K562 (cell line): Measurements from ENCODE around the gene RAD21L1. TPM values are rescaled to one million over a fixed set of nuclear protein-coding genes. Genes with fewer than 3 reads are reported as not detected.

Experiments
- ATAC-seq: fragments of 200-7000 bp; cut with Tn5 transposase; 3 replicates; pipeline ENCODE4 v1.9.1; 2020; ENCODE audit warnings: moderate library complexity
- BruUV-seq: library from RNA; stranded (reverse); fragments of 400-500 nt; replicated peaks from 2 replicates; lab custom pipeline; 2021; lab: Mats Ljungman, UMichigan
- CTCF ChIA-PET: fragments of 300-600 bp; formaldehyde crosslinking; extraction: SDS; loops from one replicate; lab custom pipeline; 2021; ENCODE audit warnings: low intra/inter-chr PET ratio; lab: Yijun Ruan, JAX
- POLR2A ChIA-PET: fragments of 300-600, 350-650 bp; sonication (Branson Sonifier 250); formaldehyde crosslinking; extraction: SDS; loops from one replicate; lab custom pipeline; 2021; ENCODE audit warnings: antibody characterized with exemption, inconsistent platforms; lab: Yijun Ruan, JAX
- DNase-seq, 4 experiments: peaks; one replicate each; pipeline versions ENCODE4 v3.0.0 to v3.0.0-alpha.2; 2011 to 2018; ENCODE audit warnings: low spot score in 3 of 4, mixed read lengths in 3 of 4; ENCODE audit errors: extremely low read depth in 1 of 4
- FAIRE-seq: peaks from 2 replicates; lab custom pipeline; 2011; peaks lifted over from hg19 to GRCh38; lab: Jason Lieb, UNC
- H2AFZ ChIP-seq: 2 replicates; pipeline ENCODE4 v1.6.0; 2011; ENCODE audit warnings: low read depth, low read length, control low read depth, inconsistent platforms
- H3K27ac ChIP-seq: fragments of 200-600 bp; 3 replicates; pipeline ENCODE4 v1.8.0; 2011; ENCODE audit warnings: low read depth, mild to moderate bottlenecking, control low read depth, inconsistent platforms, low read length, moderate library complexity, mixed read lengths; ENCODE audit errors: extremely low read depth
- H3K27me3 ChIP-seq, 2 experiments: fragments of 300-600 bp in 1 of 2; 2 replicates in 1 of 2; 3 replicates in 1 of 2; pipeline versions ENCODE4 v1.6.0 to v1.8.0; 2011; ENCODE audit warnings: inconsistent platforms in 2 of 2, low read length in 2 of 2, mild to moderate bottlenecking in 1 of 2, mixed read lengths in 1 of 2, moderate library complexity in 1 of 2; ENCODE audit not compliant: control insufficient read depth in 2 of 2, insufficient read depth in 2 of 2
- H3K36me3 ChIP-seq: fragments of 300-600 bp; 3 replicates; pipeline ENCODE4 v1.8.0; 2011; ENCODE audit warnings: mild to moderate bottlenecking, low read length, inconsistent platforms; ENCODE audit not compliant: control insufficient read depth, insufficient read depth
- H3K4me1 ChIP-seq, 2 experiments: fragments of 200-600 bp in 1 of 2; replicated peaks in 1 of 2; 2 replicates in 1 of 2; 3 replicates in 1 of 2; pipeline versions ENCODE4 v1.5.1 to v1.8.0; 2011; ENCODE audit warnings: inconsistent platforms in 2 of 2, low read length in 2 of 2, mild to moderate bottlenecking in 1 of 2, mixed read lengths in 1 of 2, moderate library complexity in 1 of 2; ENCODE audit not compliant: control insufficient read depth in 2 of 2, insufficient read depth in 2 of 2
- H3K4me2 ChIP-seq: 2 replicates; pipeline ENCODE4 v1.6.1; 2011; ENCODE audit warnings: low read length, control low read depth, inconsistent platforms, mixed read lengths; ENCODE audit not compliant: insufficient read depth
- H3K4me3 ChIP-seq: fragments of 200-600 bp; sonication (generic), shearing (Covaris generic); 2 replicates; pipeline ENCODE4 v1.5.1; 2016; ENCODE audit warnings: control low read depth, inconsistent platforms
- H3K79me2 ChIP-seq: fragments of 200-600 bp; 3 replicates; pipeline ENCODE4 v1.8.0; 2011; ENCODE audit warnings: low read length, inconsistent platforms; ENCODE audit not compliant: control insufficient read depth, insufficient read depth
- H3K9ac ChIP-seq, 2 experiments: 2 replicates each; pipeline versions ENCODE4 v1.6.0 to v1.6.1; 2011; ENCODE audit warnings: low read depth in 2 of 2, low read length in 2 of 2, control low read depth in 1 of 2, inconsistent platforms in 1 of 2, mild to moderate bottlenecking in 1 of 2, mixed read lengths in 1 of 2; ENCODE audit not compliant: insufficient read depth in 1 of 2
- H3K9me1 ChIP-seq: one replicate; pipeline ENCODE4 v1.6.0; 2011; ENCODE audit warnings: inconsistent platforms, mild to moderate bottlenecking, low read length, moderate library complexity; ENCODE audit not compliant: control insufficient read depth, insufficient read depth
- H3K9me3 ChIP-seq: replicated peaks from 2 replicates; pipeline ENCODE4 v1.5.1; 2011; ENCODE audit warnings: low read depth, low read length, inconsistent platforms; ENCODE audit not compliant: control insufficient read depth, insufficient read depth
- H4K20me1 ChIP-seq: replicated peaks from 2 replicates; pipeline ENCODE4 v1.6.1; 2011; ENCODE audit warnings: low read length, inconsistent platforms, mixed read lengths; ENCODE audit not compliant: control insufficient read depth, insufficient read depth
- HOMEZ ChIP-seq: fragments of 250-450 bp; sonication (Bioruptor Pico); IDR thresholded peaks from 2 replicates; pipeline ENCODE4 v1.4.0; 2020; ENCODE audit warnings: mild to moderate bottlenecking, moderate library complexity
- KLF1 ChIP-seq: fragments of 450-650 bp; IDR thresholded peaks from 2 replicates; pipeline ENCODE4 v1.6.1; 2016; ENCODE audit warnings: missing genetic modification characterization, missing compliant biosample characterization
- MAFK ChIP-seq: IDR thresholded peaks from 2 replicates; pipeline ENCODE4 v1.6.1; 2011; ENCODE audit warnings: low read length, improper control_type of control experiment
- NFIC ChIP-seq: fragments of 450-650 bp; IDR thresholded peaks from 2 replicates; pipeline ENCODE4 v1.6.1; 2017; ENCODE audit warnings: mild to moderate bottlenecking, inconsistent platforms
- PCBP2 ChIP-seq: fragments of 200-400 bp; formaldehyde crosslinking; IDR thresholded peaks from 2 replicates; pipeline ENCODE4 v1.6.1; 2018; ENCODE audit warnings: low read length, low read depth, mild to moderate bottlenecking, moderate library complexity; ENCODE audit not compliant: poor library complexity, severe bottlenecking
- RBM34 ChIP-seq: fragments of 200-400 bp; formaldehyde crosslinking; IDR thresholded peaks from 2 replicates; pipeline ENCODE4 v1.6.1; 2018; ENCODE audit warnings: low read length, borderline replicate concordance; ENCODE audit not compliant: insufficient read depth
- SAP30 ChIP-seq: fragments of 200-600 bp; sonication (generic); IDR thresholded peaks from 2 replicates; pipeline ENCODE4 v1.6.1; 2012; ENCODE audit warnings: borderline replicate concordance, low read depth, mild to moderate bottlenecking, moderate library complexity, low read length, control low read depth, inconsistent platforms; ENCODE audit not compliant: insufficient read depth, poor library complexity, severe bottlenecking
- SMC3 ChIP-seq: conservative IDR thresholded peaks from 2 replicates; pipeline ENCODE4 v1.6.1; 2011; ENCODE audit warnings: low read depth, low read length, improper control_type of control experiment; ENCODE audit not compliant: insufficient read depth
- ZNF197 ChIP-seq: fragments of 200-800 bp; sonication (Bioruptor generic); IDR thresholded peaks from 2 replicates; pipeline ENCODE4 v1.6.1; 2016; ENCODE audit warnings: low read depth, missing genetic modification characterization, missing compliant biosample characterization
- ZNF41 ChIP-seq: fragments of 250-450 bp; sonication (Bioruptor Pico); conservative IDR thresholded peaks from 2 replicates; pipeline ENCODE4 v1.4.0; 2020; ENCODE audit warnings: mild to moderate bottlenecking
- ZNF668 ChIP-seq: fragments of 250-450 bp; sonication (Bioruptor Pico); IDR thresholded peaks from 2 replicates; pipeline ENCODE4 v1.8.0; 2022; ENCODE audit warnings: mild to moderate bottlenecking, inconsistent platforms
- WGBS: fragments of 100-300 bp; shearing (Covaris generic); methylation state at CpG from one replicate; pipeline ENCODE4 v1.1.6; 2016; ENCODE audit warnings: low coverage, mixed read lengths; ENCODE audit not compliant: insufficient coverage; ENCODE audit errors: missing lambda C conversion rate; 5-methylcytosine and 5-hydroxymethylcytosine counted together
- in situ Hi-C: fragments of 300-500 bp; cut with MboI; formaldehyde crosslinking; loops from 4 replicates; pipeline ENCODE4 v1.15.0; 2018; ENCODE audit warnings: inconsistent platforms, mixed read lengths
- intact Hi-C: fragments of 100-400 bp; cut with micrococcal nuclease; formaldehyde crosslinking; loops from 2 replicates; pipeline ENCODE4 v1.14.2; 2022
- polyA plus RNA-seq, 8 experiments: library from polyadenylated mRNA; depleted of rRNA in 4 of 8; stranded (reverse) in 5 of 8; unstranded in 3 of 8; fragments of >200 nt; fragmentation: Nextera tagmentation in 2 of 8; fragmentation: Illumina TruSeq in 1 of 8; extraction: Ambion mirVana in 2 of 8; extraction: Trizol in 1 of 8; gene quantifications; 2 replicates each; pipeline versions ENCODE4 v1.2.1 to v1.2.3, GENCODE V29; 2011 to 2014; ENCODE audit warnings: inconsistent platforms in 1 of 8, missing spikeins in 1 of 8
- total RNA-seq, 7 experiments: library from RNA; depleted of rRNA in 6 of 7; stranded (reverse); fragments of >200 nt in 6 of 7; fragmentation: Illumina TruSeq in 2 of 7; extraction: Trizol in 2 of 7; gene quantifications; 2 replicates each; pipeline versions ENCODE4 v1.2.1 to v1.2.3, GENCODE V29; 2011 to 2021; ENCODE audit warnings: low replicate concordance in 1 of 7
- TF ChIP-seq, protein P1 (sequence below), 2 experiments: fragments of 450-650 bp; formaldehyde crosslinking in 1 of 2; IDR thresholded peaks; 2 replicates each; pipeline versions ENCODE4 v1.4.0 to v1.6.1; 2014 to 2020; ENCODE audit warnings: mild to moderate bottlenecking in 2 of 2, borderline replicate concordance in 1 of 2, low read depth in 1 of 2

Gene RAD21L1
- total and polyA plus RNA-seq, 9 of the 15 experiments (the other 6 are each of a cell fraction or from before 2014, with no cell fraction given) = 0.17 to 1.7 (median 0.45) TPM; not detected in 1

DNA sequence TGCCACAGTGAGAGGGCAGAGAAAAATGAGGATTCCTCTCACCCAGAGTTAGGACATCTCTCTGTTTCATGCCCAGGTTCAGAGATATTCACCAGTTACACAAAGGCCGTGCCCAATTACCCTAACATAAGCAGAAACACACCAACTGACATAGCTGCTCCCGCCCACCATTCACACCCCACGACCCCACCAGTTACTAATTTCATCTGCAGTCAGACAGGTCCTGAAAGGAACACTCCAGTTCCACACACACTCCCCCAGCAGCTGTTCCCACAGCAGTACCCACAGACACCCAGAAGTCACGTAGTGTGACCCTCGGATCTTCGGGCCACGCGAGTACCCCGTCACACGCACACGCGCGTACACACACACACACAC, 41.6 kb upstream of the RAD21L1 start:
- H4K20me1 ChIP-seq = no peaks in the 10 kb centered on the region
- POLR2A ChIA-PET = interaction anchor here (0.6 to 1.2 kb wide), 4 partner anchors 9 to 917 kb away, joined by 3 read pairs; partner anchors contain the start of gene STK35
- H3K79me2 ChIP-seq = peaks cover 24% of the 10 kb centered on the region
- H3K9ac ChIP-seq = peak overlapping the region; percentile 61 to 85
- intact Hi-C loops = loop anchor here (2.0 to 10.0 kb wide), 2 partner anchors 65 to 369 kb away; partner anchors contain the start of gene PSMF1
- peaks cover 23% of the 10 kb centered on the region; the same call in 2 of the 3 replicates for H3K36me3 ChIP-seq
- H3K27ac ChIP-seq = peak overlapping the region; percentile 60; the same call in 2 of the 3 replicates
- peak overlapping the region; percentile 77 for H3K4me2 ChIP-seq
- no peaks in the 10 kb centered on the region for H3K9me3 ChIP-seq
- H3K27me3 ChIP-seq = no peaks in the 10 kb centered on the region
- H3K4me3 ChIP-seq = peak overlapping the region; percentile 58
- FAIRE-seq (no peak), ATAC-seq (no peak), DNase-seq (no peak)
- BruUV-seq = no TSS peak
- in situ Hi-C loops = no loop called here
- peak overlapping the region; percentile 72 for H2AFZ ChIP-seq
- H3K9me1 ChIP-seq = peaks cover 4% of the 10 kb centered on the region
- 22% methylated on average over 5 of the region's 13 CpGs for WGBS
- peaks cover 48 to 58% of the 10 kb centered on the region in 2 experiments for H3K4me1 ChIP-seq
- CTCF ChIA-PET = no interaction called here
- no peak for TF ChIP-seq HOMEZ (CRISPR knock-in tag)
- TF ChIP-seq RBM34 = no peak
- TF ChIP-seq SMC3 = no peak
- TF ChIP-seq SAP30 = no peak
- TF ChIP-seq ZNF41 = no peak
- TF ChIP-seq ZNF197 (CRISPR knock-in tag) = no peak
- TF ChIP-seq, protein P1, sequence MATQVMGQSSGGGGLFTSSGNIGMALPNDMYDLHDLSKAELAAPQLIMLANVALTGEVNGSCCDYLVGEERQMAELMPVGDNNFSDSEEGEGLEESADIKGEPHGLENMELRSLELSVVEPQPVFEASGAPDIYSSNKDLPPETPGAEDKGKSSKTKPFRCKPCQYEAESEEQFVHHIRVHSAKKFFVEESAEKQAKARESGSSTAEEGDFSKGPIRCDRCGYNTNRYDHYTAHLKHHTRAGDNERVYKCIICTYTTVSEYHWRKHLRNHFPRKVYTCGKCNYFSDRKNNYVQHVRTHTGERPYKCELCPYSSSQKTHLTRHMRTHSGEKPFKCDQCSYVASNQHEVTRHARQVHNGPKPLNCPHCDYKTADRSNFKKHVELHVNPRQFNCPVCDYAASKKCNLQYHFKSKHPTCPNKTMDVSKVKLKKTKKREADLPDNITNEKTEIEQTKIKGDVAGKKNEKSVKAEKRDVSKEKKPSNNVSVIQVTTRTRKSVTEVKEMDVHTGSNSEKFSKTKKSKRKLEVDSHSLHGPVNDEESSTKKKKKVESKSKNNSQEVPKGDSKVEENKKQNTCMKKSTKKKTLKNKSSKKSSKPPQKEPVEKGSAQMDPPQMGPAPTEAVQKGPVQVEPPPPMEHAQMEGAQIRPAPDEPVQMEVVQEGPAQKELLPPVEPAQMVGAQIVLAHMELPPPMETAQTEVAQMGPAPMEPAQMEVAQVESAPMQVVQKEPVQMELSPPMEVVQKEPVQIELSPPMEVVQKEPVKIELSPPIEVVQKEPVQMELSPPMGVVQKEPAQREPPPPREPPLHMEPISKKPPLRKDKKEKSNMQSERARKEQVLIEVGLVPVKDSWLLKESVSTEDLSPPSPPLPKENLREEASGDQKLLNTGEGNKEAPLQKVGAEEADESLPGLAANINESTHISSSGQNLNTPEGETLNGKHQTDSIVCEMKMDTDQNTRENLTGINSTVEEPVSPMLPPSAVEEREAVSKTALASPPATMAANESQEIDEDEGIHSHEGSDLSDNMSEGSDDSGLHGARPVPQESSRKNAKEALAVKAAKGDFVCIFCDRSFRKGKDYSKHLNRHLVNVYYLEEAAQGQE (IDR thresholded peaks at IDR 0.05; ENCODE audit: borderline replicate concordance) = no peak
- TF ChIP-seq, protein P1 (CRISPR knock-in tag; IDR thresholded peaks at IDR 0.05; ENCODE audit: low read depth) = no peak
- TF ChIP-seq NFIC = 0 out of 2 replicates have a peak, but pooled peaks have one; percentile 6
- TF ChIP-seq ZNF668 (CRISPR knock-in tag) = no peak
- TF ChIP-seq PCBP2 = no peak
- TF ChIP-seq MAFK = no peak
- no peak for TF ChIP-seq KLF1 (tag)
